ENCODE data around the gene LARP1. TPM values are rescaled to one million over a fixed set of nuclear protein-coding genes. Genes with fewer than 3 reads are reported as not detected.

LARP1 gene
- total RNA-seq, 6 donors from 2014 or later, result 107 to 154 (median 129) TPM

DNA sequence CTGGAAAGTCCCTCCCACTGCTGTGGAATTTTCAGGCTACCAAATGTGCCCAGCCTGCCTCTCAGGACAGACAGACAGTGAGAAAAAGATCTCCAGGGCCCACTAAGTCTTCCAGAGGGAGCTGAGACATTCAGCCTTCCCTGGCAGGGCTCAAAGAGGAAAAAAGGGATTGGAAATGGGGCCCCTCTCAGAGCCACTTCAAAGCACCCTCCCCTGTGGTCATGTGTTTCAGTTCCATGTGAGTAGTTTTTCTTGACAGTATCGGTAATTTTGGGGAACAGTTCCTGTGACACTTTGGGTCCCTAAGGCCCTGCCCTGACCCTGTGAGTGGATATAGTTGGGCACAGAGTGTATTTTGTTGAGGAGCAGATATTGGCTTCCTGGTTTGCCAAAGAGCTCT is 25.0 kb downstream of the LARP1 start:
- Histone ChIP-seq H3K27me3 (no peaks in the 10 kb centered on the region), H3K36me3 (no peaks in the 10 kb centered on the region), H3K27ac (no peak overlapping the region), H3K4me1 (peaks cover 43 to 58% (median 48%) of the 10 kb centered on the region in 4 donors), H3K4me3 (no peak overlapping the region), H3K9me3 (no peaks in the 10 kb centered on the region)
- 43 to 47% methylated on average over 1 of the region's 1 CpG for WGBS, 2 donors
- no peak for ATAC-seq (ENCODE audit: low FRiP score in 2 of 2)
- no peak for DNase-seq
- TF ChIP-seq, protein P1, sequence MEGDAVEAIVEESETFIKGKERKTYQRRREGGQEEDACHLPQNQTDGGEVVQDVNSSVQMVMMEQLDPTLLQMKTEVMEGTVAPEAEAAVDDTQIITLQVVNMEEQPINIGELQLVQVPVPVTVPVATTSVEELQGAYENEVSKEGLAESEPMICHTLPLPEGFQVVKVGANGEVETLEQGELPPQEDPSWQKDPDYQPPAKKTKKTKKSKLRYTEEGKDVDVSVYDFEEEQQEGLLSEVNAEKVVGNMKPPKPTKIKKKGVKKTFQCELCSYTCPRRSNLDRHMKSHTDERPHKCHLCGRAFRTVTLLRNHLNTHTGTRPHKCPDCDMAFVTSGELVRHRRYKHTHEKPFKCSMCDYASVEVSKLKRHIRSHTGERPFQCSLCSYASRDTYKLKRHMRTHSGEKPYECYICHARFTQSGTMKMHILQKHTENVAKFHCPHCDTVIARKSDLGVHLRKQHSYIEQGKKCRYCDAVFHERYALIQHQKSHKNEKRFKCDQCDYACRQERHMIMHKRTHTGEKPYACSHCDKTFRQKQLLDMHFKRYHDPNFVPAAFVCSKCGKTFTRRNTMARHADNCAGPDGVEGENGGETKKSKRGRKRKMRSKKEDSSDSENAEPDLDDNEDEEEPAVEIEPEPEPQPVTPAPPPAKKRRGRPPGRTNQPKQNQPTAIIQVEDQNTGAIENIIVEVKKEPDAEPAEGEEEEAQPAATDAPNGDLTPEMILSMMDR (IDR thresholded peaks at IDR 0.05), result no peak
- no peak for TF ChIP-seq EP300 (IDR thresholded peaks at IDR 0.05)
- no peak for TF ChIP-seq POLR2A (IDR thresholded peaks at IDR 0.05)
- TF ChIP-seq POLR2AphosphoS5 (IDR thresholded peaks at IDR 0.05), result no peak

DNA sequence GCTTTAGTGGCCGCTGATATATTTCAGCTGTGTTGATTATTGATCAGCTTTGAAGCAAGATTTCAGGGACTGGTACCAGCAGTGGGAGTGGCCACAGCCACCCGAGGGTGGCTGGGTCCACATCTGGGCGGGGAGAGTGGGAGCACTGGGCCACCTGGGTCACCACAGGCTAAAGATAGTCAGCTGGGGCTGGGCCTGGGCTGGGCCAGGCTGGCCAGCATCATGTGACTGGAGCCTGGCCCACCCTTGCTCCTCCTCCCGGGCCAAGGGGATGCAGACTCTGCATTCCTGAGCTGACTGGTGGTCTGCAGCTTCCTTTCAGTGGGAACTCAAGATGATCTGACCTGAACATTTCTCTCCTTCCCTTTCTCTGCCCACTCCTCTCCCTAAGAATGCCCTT is 27.1 kb downstream of the LARP1 start:
- TF ChIP-seq, protein P1 (IDR thresholded peaks at IDR 0.05), result no peak
- TF ChIP-seq POLR2AphosphoS5 (IDR thresholded peaks at IDR 0.05) (no peak), EP300 (IDR thresholded peaks at IDR 0.05) (no peak), POLR2A (IDR thresholded peaks at IDR 0.05) (no peak)
- no peak for DNase-seq
- Histone ChIP-seq H3K27ac (peak overlapping the region in 1 of 4 donors; percentile 21), H3K36me3 (no peaks in the 10 kb centered on the region), H3K9me3 (no peaks in the 10 kb centered on the region), H3K27me3 (no peaks in the 10 kb centered on the region), H3K4me1 (peaks cover 50 to 68% (median 64%) of the 10 kb centered on the region in 4 donors), H3K4me3 (no peak overlapping the region)
- ATAC-seq (ENCODE audit: low FRiP score in 2 of 2), result no peak
- WGBS, 2 donors, result 83% methylated on average over 3 to 4 of the region's 4 CpGs

DNA sequence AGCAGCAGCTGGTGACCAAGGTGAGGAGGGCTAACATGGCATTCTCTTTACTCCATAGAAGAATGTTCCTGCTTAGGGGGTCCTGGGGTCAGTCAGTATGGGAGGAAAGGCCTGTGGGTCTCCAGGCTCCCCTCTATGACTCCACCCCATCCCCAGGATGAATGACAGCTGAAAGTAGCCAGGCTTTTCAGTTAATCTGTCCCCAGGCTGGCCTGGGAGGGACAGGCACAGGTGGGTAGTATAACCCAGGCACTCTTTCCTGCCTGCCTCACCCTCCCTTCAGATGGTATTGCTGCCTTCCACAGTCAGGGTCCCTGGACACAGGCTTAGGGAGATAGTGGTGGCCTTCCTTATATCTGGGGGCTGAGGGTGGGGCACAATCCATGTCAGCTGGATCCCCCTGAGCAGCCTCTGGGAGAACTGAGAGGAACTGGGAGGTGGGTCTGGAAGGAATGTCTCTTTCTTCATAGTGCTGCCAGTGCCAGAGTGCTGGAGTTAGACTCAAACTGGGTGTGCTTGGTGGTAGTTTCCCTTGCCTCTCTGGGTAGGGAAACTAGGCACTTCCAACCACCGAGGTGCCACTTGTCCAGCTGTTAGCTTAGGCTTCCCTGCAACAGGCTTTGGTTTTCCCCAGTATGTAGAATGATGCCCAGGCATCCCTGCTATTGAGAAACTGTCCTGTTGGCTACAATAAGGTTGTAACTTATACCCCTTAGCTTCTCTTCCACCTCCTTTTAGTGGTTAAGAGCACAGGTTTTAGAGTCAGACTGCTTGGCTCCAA is 27.8 kb downstream of the LARP1 start:
- Histone ChIP-seq H3K4me1 (peaks cover 54 to 74% (median 70%) of the 10 kb centered on the region in 4 donors), H3K36me3 (no peaks in the 10 kb centered on the region)
- 67% methylated on average over 1 of the region's 1 CpG; no CpG with 5 or more reads in 1 of the 2 donors for WGBS, 2 donors

GRCh38 chr5:154783774-154784460 is 28.7 kb downstream of the LARP1 start:
- Histone ChIP-seq H3K4me1 (peaks cover 58 to 80% (median 72%) of the 10 kb centered on the region in 4 donors), H3K9me3 (no peaks in the 10 kb centered on the region), H3K27me3 (no peaks in the 10 kb centered on the region), H3K27ac (no peak overlapping the region), H3K4me3 (no peak overlapping the region), H3K36me3 (no peaks in the 10 kb centered on the region)
- ATAC-seq (ENCODE audit: low FRiP score in 2 of 2), result peak in 1 of 2 donors; percentile 67
- DNase-seq, result no peak
- TF ChIP-seq POLR2AphosphoS5 (IDR thresholded peaks at IDR 0.05) (no peak), POLR2A (IDR thresholded peaks at IDR 0.05) (no peak), EP300 (IDR thresholded peaks at IDR 0.05) (no peak)
- TF ChIP-seq, protein P1 (IDR thresholded peaks at IDR 0.05), result no peak
- WGBS, 2 donors, result 81 to 86% methylated on average over 11 of the region's 11 CpGs

More for the DNA sequence above, 27.8 kb downstream of the LARP1 start:
- Histone ChIP-seq H3K27ac (peak overlapping the region in 2 of 4 donors; percentile 21 to 42), H3K27me3 (no peaks in the 10 kb centered on the region), H3K9me3 (no peaks in the 10 kb centered on the region), H3K4me3 (no peak overlapping the region)
- peak in 1 of 2 donors; percentile 32 for ATAC-seq (ENCODE audit: low FRiP score in 2 of 2)
- DNase-seq, result no peak
- TF ChIP-seq, protein P1 (IDR thresholded peaks at IDR 0.05), result no peak
- TF ChIP-seq EP300 (IDR thresholded peaks at IDR 0.05) (no peak), POLR2AphosphoS5 (IDR thresholded peaks at IDR 0.05) (no peak), POLR2A (IDR thresholded peaks at IDR 0.05) (no peak)

Measured in upper lobe of left lung (tissue), 6 donors.